CD8-positive, alpha-beta memory T cell (primary cell): Measurements from ENCODE around the gene TBC1D4. TPM values are rescaled to one million over a fixed set of nuclear protein-coding genes. Genes with fewer than 3 reads are reported as not detected.
A peak's percentile ranks its signal among the peaks of the same experiment; 100 is the strongest.

Source experiments
- CTCF ChIA-PET: fragments of 350-600 bp; sonication (Branson Sonifier 250); formaldehyde crosslinking; loops from one replicate; lab custom pipeline; 2021; ENCODE audit warnings: antibody characterized with exemption; lab: Charles Lee
- POLR2A ChIA-PET: fragments of 350-600 bp; sonication (Branson Sonifier 250); formaldehyde crosslinking; loops from one replicate; lab custom pipeline; 2021; ENCODE audit warnings: antibody characterized with exemption; lab: Charles Lee
- DNase-seq, 5 donors: peaks; one replicate each; pipeline versions ENCODE4 v3.0.0 to v3.0.0-alpha.2; 2020 to 2022; ENCODE audit warnings: mixed read lengths in 1 of 5
- H3K27ac ChIP-seq: one replicate; pipeline ENCODE4 v1.7.0; 2013; ENCODE audit warnings: low read depth, mild to moderate bottlenecking, low read length, moderate library complexity
- H3K27me3 ChIP-seq: 2 replicates; pipeline ENCODE4 v1.7.0; 2013; ENCODE audit warnings: low read length, mild to moderate bottlenecking; ENCODE audit not compliant: insufficient read depth, poor library complexity, severe bottlenecking
- H3K36me3 ChIP-seq: 2 replicates; pipeline ENCODE4 v1.7.0; 2013; ENCODE audit warnings: mild to moderate bottlenecking, low read length, moderate library complexity; ENCODE audit not compliant: insufficient read depth
- H3K4me1 ChIP-seq: 2 replicates; pipeline ENCODE4 v1.7.0; 2013; ENCODE audit warnings: mild to moderate bottlenecking, low read length, moderate library complexity; ENCODE audit not compliant: insufficient read depth
- H3K4me3 ChIP-seq: 2 replicates; pipeline ENCODE4 v1.7.0; 2013; ENCODE audit warnings: mild to moderate bottlenecking, low read length
- H3K9me3 ChIP-seq: 2 replicates; pipeline ENCODE4 v1.7.0; 2013; ENCODE audit warnings: mild to moderate bottlenecking, low read length
- H3K27ac Mint-ChIP-seq, 8 donors: one replicate each; pipeline ENCODE4 v1.8.0; 2020 to 2021; ENCODE audit warnings: mixed read lengths in 8 of 8, mild to moderate bottlenecking in 6 of 8, inconsistent platforms in 3 of 8, moderate library complexity in 3 of 8
- H3K27me3 Mint-ChIP-seq, 2 donors: one replicate each; pipeline ENCODE4 v1.8.0; 2020 to 2021; ENCODE audit warnings: mixed read lengths in 2 of 2, mild to moderate bottlenecking in 1 of 2, moderate library complexity in 1 of 2
- H3K36me3 Mint-ChIP-seq, 3 donors: one replicate each; pipeline ENCODE4 v1.8.0; 2020 to 2021; ENCODE audit warnings: mixed read lengths in 3 of 3, inconsistent platforms in 1 of 3, mild to moderate bottlenecking in 1 of 3
- H3K4me1 Mint-ChIP-seq, 3 donors: one replicate each; pipeline ENCODE4 v1.8.0; 2020 to 2021; ENCODE audit warnings: mixed read lengths in 3 of 3, inconsistent platforms in 1 of 3, mild to moderate bottlenecking in 1 of 3
- H3K4me3 Mint-ChIP-seq, 7 donors: one replicate each; pipeline ENCODE4 v1.8.0; 2020 to 2021; ENCODE audit warnings: mixed read lengths in 7 of 7, mild to moderate bottlenecking in 6 of 7, moderate library complexity in 4 of 7, inconsistent platforms in 2 of 7
- H3K9me3 Mint-ChIP-seq, 5 donors: one replicate each; pipeline ENCODE4 v1.8.0; 2020 to 2022; ENCODE audit warnings: mixed read lengths in 5 of 5, mild to moderate bottlenecking in 3 of 5, moderate library complexity in 2 of 5, inconsistent platforms in 1 of 5
- polyA plus RNA-seq: library from polyadenylated mRNA; unstranded; fragments of 300-500 nt; fragmentation: Illumina TruSeq; gene quantifications from one replicate; pipeline ENCODE4 v1.2.3, GENCODE V29; 2021
- total RNA-seq, 2 experiments: library from RNA; stranded (reverse); gene quantifications; one replicate each; pipeline ENCODE4 v1.2.3, GENCODE V29; 2021

The TBC1D4 gene
- total and polyA plus RNA-seq, 3 experiments from 2014 or later, result 10.7 to 50.8 (median 45.7) TPM

DNA sequence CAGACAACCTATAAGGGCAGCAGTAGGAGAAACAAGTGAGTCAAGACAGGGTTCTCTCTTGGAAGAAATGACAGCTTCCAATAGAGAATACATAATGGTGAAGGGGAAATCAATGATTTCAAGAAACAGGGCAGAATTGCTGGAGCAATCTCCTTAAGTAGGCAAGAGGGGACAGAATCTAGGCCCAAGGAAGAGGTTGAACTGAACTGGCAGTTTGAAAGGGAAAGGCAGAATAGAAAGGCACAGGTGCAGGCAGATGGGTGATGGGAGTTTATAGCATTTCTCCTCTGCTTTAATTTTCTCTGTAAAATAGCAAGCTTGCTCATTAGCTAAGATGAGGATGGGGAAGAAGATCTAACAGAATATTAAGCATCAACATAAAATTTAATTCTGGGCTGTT, 110.8 kb downstream of the TBC1D4 start:
- Mint-ChIP-seq H3K4me1 (peaks cover 1 to 5% (median 1%) of the 10 kb centered on the region in 3 donors), H3K27me3 (peaks cover 5 to 8% of the 10 kb centered on the region in 2 donors), H3K4me3 (no peak overlapping the region), H3K27ac (no peak overlapping the region), H3K36me3 (no peaks in the 10 kb centered on the region), H3K9me3 (no peaks in the 10 kb centered on the region)
- H3K4me1 ChIP-seq, result no peaks in the 10 kb centered on the region
- no peak overlapping the region for H3K27ac ChIP-seq
- H3K36me3 ChIP-seq, result no peaks in the 10 kb centered on the region
- H3K9me3 ChIP-seq, result no peaks in the 10 kb centered on the region
- no peaks in the 10 kb centered on the region for H3K27me3 ChIP-seq
- ChIA-PET POLR2A (no interaction called here), CTCF (interaction anchor here (0.9 to 3.4 kb wide), 4 partner anchors 11 to 116 kb away, joined by 3 to 8 read pairs (median 3); no protein-coding TSS in a partner anchor)
- DNase-seq, result no peak
- H3K4me3 ChIP-seq, result no peak overlapping the region

DNA sequence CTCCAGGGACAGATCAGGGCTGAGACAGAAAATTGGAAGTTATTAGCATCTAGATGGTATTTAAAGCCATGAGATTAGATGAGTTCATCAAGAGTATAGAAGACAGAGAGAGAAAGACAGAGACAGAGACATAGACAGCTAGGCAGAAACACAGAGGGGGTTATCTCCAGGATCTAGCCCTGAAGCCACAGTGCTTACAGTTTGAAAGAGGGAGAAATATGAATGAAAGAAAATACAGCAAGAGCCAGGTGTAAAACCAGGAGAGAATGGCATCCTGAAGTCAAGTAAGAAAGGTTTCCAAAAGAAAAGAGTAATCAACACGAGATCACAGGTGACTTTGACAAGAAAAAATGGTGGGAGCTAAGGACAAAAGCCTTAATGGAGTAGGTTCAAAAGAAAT, 111.2 kb downstream of the TBC1D4 start:
- ChIA-PET POLR2A (no interaction called here), CTCF (interaction anchor here (0.9 to 3.4 kb wide), 4 partner anchors 11 to 179 kb away, joined by 3 to 8 read pairs (median 3); partner anchors contain the start of gene UCHL3)
- H3K4me3 ChIP-seq, result no peak overlapping the region
- Mint-ChIP-seq H3K36me3 (no peaks in the 10 kb centered on the region), H3K27me3 (peaks cover 5 to 11% of the 10 kb centered on the region in 2 donors), H3K9me3 (no peaks in the 10 kb centered on the region), H3K4me3 (no peak overlapping the region), H3K4me1 (peaks cover 6 to 9% (median 6%) of the 10 kb centered on the region in 3 donors), H3K27ac (no peak overlapping the region)
- no peak for DNase-seq
- H3K9me3 ChIP-seq, result no peaks in the 10 kb centered on the region
- H3K27ac ChIP-seq, result no peak overlapping the region
- no peaks in the 10 kb centered on the region for H3K4me1 ChIP-seq
- H3K36me3 ChIP-seq, result no peaks in the 10 kb centered on the region
- H3K27me3 ChIP-seq, result no peaks in the 10 kb centered on the region

DNA sequence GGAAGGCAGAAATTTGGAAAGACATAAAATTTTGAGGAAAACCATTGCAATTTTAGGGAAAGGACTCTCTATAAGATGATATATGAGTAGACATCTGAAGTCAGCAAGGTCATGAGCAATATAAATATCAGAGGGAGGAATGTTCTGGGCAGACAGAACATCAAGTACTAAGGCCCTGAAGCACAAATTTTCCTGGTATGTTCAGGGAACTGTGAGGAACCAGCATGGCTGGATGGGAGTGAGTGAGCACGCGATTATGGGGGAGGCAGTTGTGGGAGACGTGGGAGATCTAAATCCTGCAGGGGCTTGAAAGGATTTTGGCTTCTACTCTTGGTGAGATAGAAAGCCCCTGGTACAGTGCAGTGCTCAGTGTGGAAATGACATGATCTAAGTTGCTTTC, 112.0 kb downstream of the TBC1D4 start:
- no peaks in the 10 kb centered on the region for H3K9me3 ChIP-seq
- H3K27me3 ChIP-seq, result no peaks in the 10 kb centered on the region
- Mint-ChIP-seq H3K9me3 (no peaks in the 10 kb centered on the region), H3K4me3 (no peak overlapping the region), H3K27me3 (peaks cover 5 to 11% of the 10 kb centered on the region in 2 donors), H3K36me3 (no peaks in the 10 kb centered on the region), H3K4me1 (peaks cover 10 to 17% (median 11%) of the 10 kb centered on the region in 3 donors), H3K27ac (no peak overlapping the region)
- ChIA-PET CTCF (interaction anchor here (0.9 to 3.4 kb wide), 3 partner anchors 10 to 180 kb away, joined by 3 to 8 read pairs (median 3); partner anchors contain the start of gene UCHL3), POLR2A (no interaction called here)
- DNase-seq, result no peak
- H3K27ac ChIP-seq, result no peak overlapping the region
- no peak overlapping the region for H3K4me3 ChIP-seq
- H3K4me1 ChIP-seq, result no peaks in the 10 kb centered on the region
- H3K36me3 ChIP-seq, result no peaks in the 10 kb centered on the region

DNA sequence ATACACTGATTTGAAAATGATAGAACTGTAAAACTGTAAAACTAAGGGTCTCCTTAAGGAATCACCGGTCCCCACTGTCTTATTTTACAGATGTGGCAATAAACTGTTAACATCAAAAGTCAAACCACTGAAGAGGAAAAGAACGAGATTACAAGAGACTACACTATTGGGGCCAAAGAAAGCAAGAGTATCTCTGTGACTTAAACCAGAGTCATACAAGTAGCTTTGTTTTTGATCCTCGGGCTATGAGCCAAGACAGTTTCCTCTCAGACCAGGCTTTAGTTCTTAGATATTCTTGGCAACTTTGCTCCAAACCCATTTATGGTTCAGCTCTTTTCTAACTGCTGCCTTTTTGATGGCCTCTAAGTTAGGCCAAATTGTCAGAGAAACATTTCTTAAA, 113.8 kb downstream of the TBC1D4 start:
- no peaks in the 10 kb centered on the region for H3K4me1 ChIP-seq
- ChIA-PET CTCF (interaction anchor here (1.5 kb wide), 1 partner anchor 10 kb away, joined by 5 read pairs; no protein-coding TSS in a partner anchor), POLR2A (no interaction called here)
- no peaks in the 10 kb centered on the region for H3K36me3 ChIP-seq
- Mint-ChIP-seq H3K36me3 (no peaks in the 10 kb centered on the region), H3K9me3 (no peaks in the 10 kb centered on the region), H3K27me3 (peaks cover 5 to 11% of the 10 kb centered on the region in 2 donors), H3K27ac (no peak overlapping the region), H3K4me1 (peaks cover 10 to 17% (median 11%) of the 10 kb centered on the region in 3 donors), H3K4me3 (no peak overlapping the region)
- H3K4me3 ChIP-seq, result no peak overlapping the region
- H3K27me3 ChIP-seq, result no peaks in the 10 kb centered on the region
- DNase-seq, result no peak
- no peak overlapping the region for H3K27ac ChIP-seq
- H3K9me3 ChIP-seq, result no peaks in the 10 kb centered on the region

DNA sequence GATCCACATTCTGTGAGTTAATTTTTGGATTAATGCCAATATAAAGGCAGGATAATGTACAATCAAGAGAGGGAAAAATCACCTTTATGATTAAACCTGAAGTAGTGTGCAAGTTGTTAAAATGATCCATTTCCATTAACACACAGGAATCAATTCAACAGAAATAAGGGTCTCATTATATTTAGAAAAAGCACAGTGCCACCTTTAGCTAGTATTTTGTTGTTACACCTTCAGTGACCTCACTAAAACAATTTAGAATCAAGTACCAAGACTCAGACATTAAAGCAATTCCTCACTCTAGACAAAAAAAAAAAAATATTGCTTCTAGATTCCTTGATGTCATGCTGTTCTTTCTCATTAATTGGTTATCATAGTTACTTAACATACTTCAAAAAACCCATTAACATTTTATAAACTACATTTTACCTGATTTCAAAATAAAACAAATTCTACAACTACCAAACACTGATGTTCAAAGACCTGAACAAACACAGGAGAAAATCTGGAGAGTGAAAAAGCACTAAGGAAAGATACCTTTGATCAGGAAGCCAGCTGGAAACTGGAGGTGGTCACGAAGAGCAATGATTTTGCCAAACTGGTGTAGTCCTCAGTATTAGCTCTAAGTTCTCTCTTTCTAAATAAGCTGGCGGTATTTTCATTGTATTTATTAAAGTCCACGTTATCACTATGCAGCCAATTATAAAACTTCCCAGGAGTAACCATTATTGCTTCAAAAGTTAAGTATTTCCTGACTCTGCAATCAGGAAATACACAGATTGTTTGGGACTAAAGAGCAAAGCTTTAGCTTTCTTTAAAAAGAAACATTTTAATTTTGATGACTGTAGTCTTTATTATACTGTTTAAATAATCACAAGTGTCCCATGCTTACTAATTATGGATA, 115.3 kb downstream of the TBC1D4 start:
- Mint-ChIP-seq H3K36me3 (no peaks in the 10 kb centered on the region), H3K4me1 (peaks cover 10 to 17% (median 11%) of the 10 kb centered on the region in 3 donors), H3K9me3 (no peaks in the 10 kb centered on the region), H3K4me3 (peak overlapping the region in 2 of 7 donors; percentile 32 to 42), H3K27ac (no peak overlapping the region), H3K27me3 (peaks cover 5 to 11% of the 10 kb centered on the region in 2 donors)
- DNase-seq, result no peak
- H3K27me3 ChIP-seq, result no peaks in the 10 kb centered on the region
- H3K4me3 ChIP-seq, result no peak overlapping the region
- CTCF ChIA-PET, result no interaction called here
- no peaks in the 10 kb centered on the region for H3K9me3 ChIP-seq
- no peaks in the 10 kb centered on the region for H3K36me3 ChIP-seq
- no peak overlapping the region for H3K27ac ChIP-seq
- H3K4me1 ChIP-seq, result no peaks in the 10 kb centered on the region
- POLR2A ChIA-PET, result interaction anchor here (0.6 to 0.9 kb wide), 2 partner anchors 9 to 47 kb away, joined by 3 to 4 read pairs; no protein-coding TSS in a partner anchor

DNA sequence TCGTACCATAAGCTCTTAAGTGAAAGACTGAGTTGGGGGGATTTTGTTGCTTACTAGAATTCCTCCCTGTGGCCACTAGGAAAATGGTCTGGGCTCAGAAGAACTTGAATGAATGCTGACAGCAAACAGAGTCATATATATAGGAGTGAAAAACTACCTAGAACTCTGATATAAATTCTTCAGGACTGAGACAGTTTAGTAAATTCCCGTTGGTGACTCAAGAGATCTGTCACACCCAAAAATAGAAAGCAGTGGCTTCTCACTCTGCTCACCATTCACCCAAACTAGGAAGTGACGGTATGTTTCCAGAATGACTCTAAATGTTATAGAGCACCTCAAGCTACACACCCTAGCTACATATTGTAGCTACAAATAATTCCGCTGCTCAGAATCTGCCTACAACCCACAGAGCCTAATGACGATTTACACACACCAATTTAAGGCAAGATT, 116.2 kb downstream of the TBC1D4 start:
- H3K36me3 Mint-ChIP-seq, result no peaks in the 10 kb centered on the region
- peak overlapping the region in 6 of 7 donors; percentile 25 to 62 (median 41) for H3K4me3 Mint-ChIP-seq
- CTCF ChIA-PET, result no interaction called here
- H3K27me3 ChIP-seq, result no peaks in the 10 kb centered on the region
- POLR2A ChIA-PET, result interaction anchor here (0.6 kb wide), 1 partner anchor 46 kb away, joined by 4 read pairs; no protein-coding TSS in a partner anchor
- peaks cover 5 to 11% of the 10 kb centered on the region in 2 donors for H3K27me3 Mint-ChIP-seq
- no peak for DNase-seq
- H3K4me3 ChIP-seq, result no peak overlapping the region
- H3K27ac Mint-ChIP-seq, result peak overlapping the region in 3 of 8 donors; percentile 7 to 40 (median 19)
- H3K27ac ChIP-seq, result no peak overlapping the region
- H3K4me1 Mint-ChIP-seq, result peaks cover 10 to 17% (median 11%) of the 10 kb centered on the region in 3 donors
- no peaks in the 10 kb centered on the region for H3K9me3 ChIP-seq
- H3K36me3 ChIP-seq, result no peaks in the 10 kb centered on the region
- H3K9me3 Mint-ChIP-seq, result no peaks in the 10 kb centered on the region
- H3K4me1 ChIP-seq, result no peaks in the 10 kb centered on the region

DNA sequence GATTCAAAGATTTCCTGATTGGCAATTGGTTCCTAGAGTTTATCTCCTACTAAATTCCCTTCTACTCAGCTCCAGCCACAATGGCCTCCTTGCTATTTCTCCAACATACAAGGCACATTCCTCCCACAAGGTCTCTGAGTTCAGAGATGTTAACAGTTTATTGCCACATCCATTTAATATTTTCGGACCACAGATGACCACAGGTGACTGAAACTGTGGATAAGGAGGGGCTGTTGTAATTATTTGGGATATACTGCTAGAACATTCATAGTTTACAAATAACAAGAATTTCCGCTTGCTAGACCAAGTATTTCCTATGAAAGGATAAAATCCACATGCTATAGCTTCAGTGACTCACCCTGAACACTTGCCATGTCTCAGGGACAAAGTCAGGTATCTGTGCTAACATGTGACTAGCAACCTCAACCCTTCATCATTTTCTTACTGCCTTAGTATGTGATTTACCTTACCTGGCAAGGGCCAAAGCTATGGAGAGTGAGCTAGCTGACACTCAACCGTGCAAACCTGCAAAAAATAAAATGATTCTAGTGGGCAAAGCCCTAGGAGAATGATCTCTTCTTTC, 117.7 kb downstream of the TBC1D4 start:
- Mint-ChIP-seq H3K9me3 (no peaks in the 10 kb centered on the region), H3K4me1 (peaks cover 10 to 17% (median 11%) of the 10 kb centered on the region in 3 donors), H3K27ac (no peak overlapping the region), H3K4me3 (no peak overlapping the region), H3K36me3 (no peaks in the 10 kb centered on the region), H3K27me3 (peaks cover 5 to 11% of the 10 kb centered on the region in 2 donors)
- Histone ChIP-seq H3K4me3 (no peak overlapping the region), H3K27me3 (no peaks in the 10 kb centered on the region), H3K4me1 (no peaks in the 10 kb centered on the region), H3K27ac (no peak overlapping the region), H3K9me3 (no peaks in the 10 kb centered on the region), H3K36me3 (no peaks in the 10 kb centered on the region)
- no peak for DNase-seq
- CTCF ChIA-PET, result no interaction called here
- POLR2A ChIA-PET, result no interaction called here
